Kidney epithelial cell (primary cell): ENCODE measurements around the gene OLFML1. TPM values are rescaled to one million over a fixed set of nuclear protein-coding genes. Genes with fewer than 3 reads are reported as not detected.

ENCODE experiments used
- DNase-seq: peaks from one replicate; pipeline ENCODE4 v3.0.0-alpha.2; 2010; ENCODE audit warnings: low read depth
- H3K27me3 ChIP-seq: 2 replicates; pipeline ENCODE4 v1.6.0; 2011; ENCODE audit warnings: low read length; ENCODE audit not compliant: control insufficient read depth, insufficient read depth
- H3K36me3 ChIP-seq: 2 replicates; pipeline ENCODE4 v1.5.1; 2011; ENCODE audit warnings: low read length; ENCODE audit not compliant: control insufficient read depth, insufficient read depth
- H3K4me3 ChIP-seq: 2 replicates; pipeline ENCODE4 v1.5.1; 2011; ENCODE audit warnings: low read depth, mild to moderate bottlenecking, control low read depth, low read length
- total RNA-seq: library from RNA; depleted of rRNA; stranded (reverse); fragments of >200 nt; gene quantifications from 2 replicates; pipeline ENCODE4 v1.2.3, GENCODE V29; 2015
- TF ChIP-seq, protein P1 (sequence below): IDR thresholded peaks from 2 replicates; pipeline ENCODE4 v1.5.1; 2011; ENCODE audit warnings: mild to moderate bottlenecking, moderate library complexity, low read length, control low read depth, inconsistent platforms; ENCODE audit not compliant: insufficient read depth, poor library complexity, severe bottlenecking

Gene OLFML1
- total RNA-seq, 1 donor from 2014 or later = not detected

GRCh38 chr11:7489376-7489775 lies 4.1 kb downstream of the OLFML1 start:
- no peaks in the 10 kb centered on the region for H3K27me3 ChIP-seq
- H3K4me3 ChIP-seq = no peak overlapping the region
- no peaks in the 10 kb centered on the region for H3K36me3 ChIP-seq
- no peak for DNase-seq
- TF ChIP-seq, protein P1, sequence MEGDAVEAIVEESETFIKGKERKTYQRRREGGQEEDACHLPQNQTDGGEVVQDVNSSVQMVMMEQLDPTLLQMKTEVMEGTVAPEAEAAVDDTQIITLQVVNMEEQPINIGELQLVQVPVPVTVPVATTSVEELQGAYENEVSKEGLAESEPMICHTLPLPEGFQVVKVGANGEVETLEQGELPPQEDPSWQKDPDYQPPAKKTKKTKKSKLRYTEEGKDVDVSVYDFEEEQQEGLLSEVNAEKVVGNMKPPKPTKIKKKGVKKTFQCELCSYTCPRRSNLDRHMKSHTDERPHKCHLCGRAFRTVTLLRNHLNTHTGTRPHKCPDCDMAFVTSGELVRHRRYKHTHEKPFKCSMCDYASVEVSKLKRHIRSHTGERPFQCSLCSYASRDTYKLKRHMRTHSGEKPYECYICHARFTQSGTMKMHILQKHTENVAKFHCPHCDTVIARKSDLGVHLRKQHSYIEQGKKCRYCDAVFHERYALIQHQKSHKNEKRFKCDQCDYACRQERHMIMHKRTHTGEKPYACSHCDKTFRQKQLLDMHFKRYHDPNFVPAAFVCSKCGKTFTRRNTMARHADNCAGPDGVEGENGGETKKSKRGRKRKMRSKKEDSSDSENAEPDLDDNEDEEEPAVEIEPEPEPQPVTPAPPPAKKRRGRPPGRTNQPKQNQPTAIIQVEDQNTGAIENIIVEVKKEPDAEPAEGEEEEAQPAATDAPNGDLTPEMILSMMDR = no peak

DNA sequence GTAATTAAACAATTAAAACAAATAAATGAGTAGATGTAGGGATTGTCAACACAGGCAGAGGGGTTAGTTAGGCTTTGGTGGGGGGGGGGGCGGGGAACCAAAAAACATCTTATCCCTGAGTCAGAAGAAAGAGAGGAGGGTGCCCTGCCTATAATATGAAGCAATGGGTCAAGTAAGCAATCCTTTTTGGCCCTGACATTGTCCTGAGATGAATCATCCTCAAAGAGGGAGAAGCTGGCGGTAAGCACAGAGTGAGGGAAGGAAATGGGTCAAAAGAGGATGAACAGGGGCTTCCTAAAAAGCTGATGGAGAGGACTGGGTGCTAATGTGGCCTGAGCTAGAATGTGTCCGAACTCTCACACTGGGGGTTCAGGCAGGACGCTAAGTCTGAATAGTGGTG lies 4.7 kb downstream of the OLFML1 start:
- no peak overlapping the region for H3K4me3 ChIP-seq
- no peaks in the 10 kb centered on the region for H3K36me3 ChIP-seq
- TF ChIP-seq, protein P1 = no peak
- H3K27me3 ChIP-seq = no peaks in the 10 kb centered on the region
- no peak for DNase-seq

DNA sequence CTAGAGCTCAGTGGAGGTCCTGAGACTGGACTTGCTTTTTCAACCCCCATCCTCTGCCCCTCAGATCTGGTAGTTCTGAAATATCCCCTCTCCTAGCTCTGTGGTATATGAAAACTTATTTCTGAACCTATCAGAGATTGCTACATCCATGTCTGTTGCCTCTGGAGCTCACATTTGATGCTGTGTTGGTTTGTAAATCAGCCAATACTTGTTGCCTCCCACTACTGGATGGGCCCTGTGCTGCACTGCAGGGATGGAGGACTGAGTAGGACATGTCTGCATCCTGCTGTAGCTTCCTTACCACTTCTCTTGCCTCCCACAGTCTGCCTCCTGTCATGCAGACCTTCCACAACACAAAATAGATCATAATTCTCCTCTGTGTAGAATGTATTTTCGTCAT lies 5.2 kb downstream of the OLFML1 start:
- TF ChIP-seq, protein P1 = no peak
- Histone ChIP-seq H3K36me3 (no peaks in the 10 kb centered on the region), H3K27me3 (no peaks in the 10 kb centered on the region), H3K4me3 (no peak overlapping the region)
- DNase-seq = no peak

- TF ChIP-seq, protein P1 = no peak
- H3K27me3 ChIP-seq = no peaks in the 10 kb centered on the region
- no peak overlapping the region for H3K4me3 ChIP-seq
- DNase-seq = no peak
- no peaks in the 10 kb centered on the region for H3K36me3 ChIP-seq
Measured at GRCh38 chr11:7492253-7492652, 6.9 kb downstream of the OLFML1 start.

DNA sequence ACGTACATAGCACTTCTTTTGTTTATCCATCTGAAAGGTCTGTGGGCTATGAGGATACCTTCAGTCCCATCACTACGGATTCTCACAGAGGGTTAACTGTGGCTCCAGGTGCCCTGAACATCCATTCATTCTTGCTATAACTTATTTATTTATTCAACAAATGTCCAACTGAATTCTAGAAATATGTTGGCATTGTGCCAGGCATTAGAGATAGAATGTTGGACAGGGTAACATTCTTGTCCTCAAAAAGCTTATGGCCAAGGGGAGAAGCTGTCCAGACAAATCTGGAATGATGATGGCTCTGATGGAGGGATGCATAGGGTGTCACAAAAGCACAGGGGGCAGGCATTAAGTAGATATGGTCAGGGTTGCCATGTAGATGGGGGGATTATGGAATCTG lies 8.4 kb downstream of the OLFML1 start:
- Histone ChIP-seq H3K36me3 (no peaks in the 10 kb centered on the region), H3K27me3 (no peaks in the 10 kb centered on the region), H3K4me3 (no peak overlapping the region)
- TF ChIP-seq, protein P1 = no peak
- no peak for DNase-seq

GRCh38 chr11:7494086-7494745 lies 8.9 kb downstream of the OLFML1 start:
- no peak for DNase-seq
- TF ChIP-seq, protein P1 = no peak
- H3K4me3 ChIP-seq = no peak overlapping the region
- no peaks in the 10 kb centered on the region for H3K36me3 ChIP-seq
- no peaks in the 10 kb centered on the region for H3K27me3 ChIP-seq
